T-cell (primary cell): ENCODE data around the gene RIT1. TPM values are rescaled to one million over a fixed set of nuclear protein-coding genes. Genes with fewer than 3 reads are reported as not detected.
"Not testable (repeated sequence)": the region's sequence is repeated elsewhere in the genome, so short reads cannot be mapped to it uniquely, and the experiment has no call there.

Source experiments
- ATAC-seq, 4 experiments: fragments of 200-7000 bp in 3 of 4; fragments of 150-1000 bp in 1 of 4; cut with Tn5 transposase; replicated peaks in 1 of 4; 1 replicate in 3 of 4; 2 replicates in 1 of 4; pipeline ENCODE4 v1.10.0; 2021; ENCODE audit warnings: moderate library complexity in 3 of 4, mild to moderate bottlenecking in 2 of 4, moderate number of reproducible peaks in 1 of 4
- CTCF ChIA-PET, 2 donors: fragments of 300-600 bp; sonication (Branson Sonifier 250); formaldehyde crosslinking; loops; one replicate each; lab custom pipeline; 2022; ENCODE audit warnings: antibody characterized with exemption in 2 of 2; lab: Charles Lee
- POLR2A ChIA-PET, 2 donors: fragments of 300-600 bp; sonication (Branson Sonifier 250); formaldehyde crosslinking; loops; one replicate each; lab custom pipeline; 2022; ENCODE audit warnings: antibody characterized with exemption in 2 of 2; lab: Charles Lee
- DNase-seq, 35 experiments: peaks; one replicate each; pipeline versions ENCODE4 v3.0.0 to v3.0.0-alpha.2; 2013 to 2023
- H3K27ac ChIP-seq: one replicate; pipeline ENCODE4 v1.5.1; 2013; ENCODE audit warnings: low read length
- H3K27me3 ChIP-seq, 2 experiments: replicated peaks in 1 of 2; 1 replicate in 1 of 2; 2 replicates in 1 of 2; pipeline versions ENCODE4 v1.6.1 to v1.7.0; 2013; ENCODE audit warnings: low read length in 1 of 2, mixed read lengths in 1 of 2; ENCODE audit not compliant: control insufficient read depth in 2 of 2, insufficient read depth in 2 of 2; ENCODE audit errors: extremely low read depth in 1 of 2
- H3K36me3 ChIP-seq, 2 donors: 1 replicate in 1 of 2; 2 replicates in 1 of 2; pipeline versions ENCODE4 v1.6.1 to v1.7.0; 2013; ENCODE audit warnings: low read length in 1 of 2; ENCODE audit not compliant: control insufficient read depth in 2 of 2, insufficient read depth in 1 of 2; ENCODE audit errors: extremely low read depth in 1 of 2
- H3K4me1 ChIP-seq, 2 experiments: 1 replicate in 1 of 2; 2 replicates in 1 of 2; pipeline versions ENCODE4 v1.6.1 to v1.7.0; 2013; ENCODE audit warnings: low read length in 2 of 2, mixed read lengths in 1 of 2; ENCODE audit not compliant: insufficient read depth in 2 of 2, control insufficient read depth in 1 of 2; ENCODE audit errors: extremely low read depth in 1 of 2
- H3K4me3 ChIP-seq, 2 donors: 1 replicate in 1 of 2; 2 replicates in 1 of 2; pipeline versions ENCODE4 v1.5.1 to v1.7.0; 2013; ENCODE audit warnings: mild to moderate bottlenecking in 2 of 2, low read length in 1 of 2, moderate library complexity in 1 of 2; ENCODE audit not compliant: control insufficient read depth in 1 of 2; ENCODE audit errors: extremely low read depth in 1 of 2
- H3K9me3 ChIP-seq: 2 replicates; pipeline ENCODE4 v1.7.0; 2013
- H3K27ac Mint-ChIP-seq, 2 donors: one replicate each; pipeline ENCODE4 v1.8.0; 2020 to 2021; ENCODE audit warnings: mild to moderate bottlenecking in 2 of 2, mixed read lengths in 2 of 2
- H3K27me3 Mint-ChIP-seq, 2 donors: one replicate each; pipeline ENCODE4 v1.8.0; 2021 to 2022; ENCODE audit warnings: mixed read lengths in 2 of 2
- H3K36me3 Mint-ChIP-seq: one replicate; pipeline ENCODE4 v1.8.0; 2021; ENCODE audit warnings: mixed read lengths
- H3K4me1 Mint-ChIP-seq, 3 donors: one replicate each; pipeline ENCODE4 v1.8.0; 2020 to 2022; ENCODE audit warnings: mixed read lengths in 3 of 3, mild to moderate bottlenecking in 1 of 3
- H3K4me3 Mint-ChIP-seq, 3 donors: one replicate each; pipeline ENCODE4 v1.8.0; 2020 to 2022; ENCODE audit warnings: mild to moderate bottlenecking in 3 of 3, mixed read lengths in 3 of 3, moderate library complexity in 3 of 3
- H3K9me3 Mint-ChIP-seq, 3 donors: one replicate each; pipeline ENCODE4 v1.8.0; 2020 to 2022; ENCODE audit warnings: mixed read lengths in 3 of 3
- WGBS: methylation state at CpG from one replicate; pipeline ENCODE4 v1.1.5; 2013; ENCODE audit warnings: missing lambda C conversion rate; ENCODE audit not compliant: insufficient coverage; 5-methylcytosine and 5-hydroxymethylcytosine counted together
- total RNA-seq, 35 experiments: library from RNA in 6 of 35; stranded (reverse) in 6 of 35; fragments of 120-200 nt in 1 of 35; gene quantifications; one replicate each; pipeline versions ENCODE4 v1.2.1 to v1.2.4 and lab custom pipeline; 2013 to 2026

The RIT1 gene
- total RNA-seq, 5 donors from 2014 or later (not counting 1 experiment from before 2014, with no cell fraction given) = 35.3 to 56.4 (median 39.2) TPM

- peaks cover 21 to 41% of the 10 kb centered on the region in 2 experiments for H3K4me1 ChIP-seq
- CTCF ChIA-PET = interaction anchor here in 1 of 2 donors (0.5 kb wide), 1 partner anchor 946 kb away, joined by 3 read pairs; no protein-coding TSS in a partner anchor
- no peaks in the 10 kb centered on the region for H3K9me3 Mint-ChIP-seq
- peaks cover 34% of the 10 kb centered on the region for H3K36me3 Mint-ChIP-seq
- H3K9me3 ChIP-seq = no peaks in the 10 kb centered on the region
- no peaks in the 10 kb centered on the region for H3K27me3 Mint-ChIP-seq
- POLR2A ChIA-PET = interaction anchor here (0.5 to 0.7 kb wide), 3 partner anchors 125 to 430 kb away, joined by 3 to 8 read pairs (median 3); no protein-coding TSS in a partner anchor
- H3K27me3 ChIP-seq = no peaks in the 10 kb centered on the region
- ATAC-seq = no peak
- H3K4me3 Mint-ChIP-seq = peak overlapping the region in 2 of 3 donors; percentile 34 to 39
- no peak for DNase-seq
- no peak overlapping the region for H3K27ac ChIP-seq
- 100% methylated on average over 1 of the region's 7 CpGs for WGBS
- peak overlapping the region; percentile 15 to 68 for H3K27ac Mint-ChIP-seq
- H3K36me3 ChIP-seq = peaks cover 9 to 63% of the 10 kb centered on the region in 2 donors
- H3K4me1 Mint-ChIP-seq = peaks cover 29 to 43% (median 36%) of the 10 kb centered on the region in 3 donors
- no peak overlapping the region for H3K4me3 ChIP-seq
These were observed 20.3 kb upstream of the RIT1 start for GRCh38 chr1:155931332-155932038.

DNA sequence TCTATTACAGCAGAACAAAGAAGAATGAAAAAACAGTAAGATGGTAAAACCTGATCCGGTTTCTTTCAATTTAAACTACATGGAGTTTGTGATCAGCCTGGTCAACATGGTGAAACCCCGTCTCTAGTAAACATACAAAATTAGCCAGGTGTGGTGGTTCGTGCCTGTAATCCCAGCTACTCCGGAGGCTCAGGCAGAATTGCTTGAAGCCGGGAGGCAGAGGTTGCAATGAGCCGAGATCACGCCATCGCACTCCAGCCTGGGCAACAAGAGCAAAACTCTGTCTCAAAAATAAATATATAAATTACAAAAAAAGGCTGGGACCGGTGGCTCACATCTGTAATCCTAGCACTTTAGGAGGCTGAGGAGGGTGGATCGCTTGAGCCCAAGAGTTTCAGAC, 19.6 kb upstream of the RIT1 start:
- H3K4me1 ChIP-seq = peaks cover 21 to 41% of the 10 kb centered on the region in 2 experiments
- H3K36me3 ChIP-seq = peaks cover 15 to 70% of the 10 kb centered on the region in 2 donors
- H3K9me3 ChIP-seq, DNase-seq, H3K4me3 ChIP-seq, H3K9me3 Mint-ChIP-seq, H3K27me3 Mint-ChIP-seq, POLR2A ChIA-PET, ATAC-seq, H3K27me3 ChIP-seq, H3K27ac ChIP-seq: not testable (repeated sequence)
- Mint-ChIP-seq H3K36me3 (peaks cover 41% of the 10 kb centered on the region), H3K4me1 (peaks cover 29 to 43% (median 34%) of the 10 kb centered on the region in 3 donors), H3K27ac (peak overlapping the region; percentile 46 to 68), H3K4me3 (peak overlapping the region in 2 of 3 donors; percentile 43 to 57)
- WGBS = 60% methylated on average over 1 of the region's 10 CpGs
- CTCF ChIA-PET = interaction anchor here in 1 of 2 donors (0.6 kb wide), 1 partner anchor 78 kb away, joined by 6 read pairs; no protein-coding TSS in a partner anchor

DNA sequence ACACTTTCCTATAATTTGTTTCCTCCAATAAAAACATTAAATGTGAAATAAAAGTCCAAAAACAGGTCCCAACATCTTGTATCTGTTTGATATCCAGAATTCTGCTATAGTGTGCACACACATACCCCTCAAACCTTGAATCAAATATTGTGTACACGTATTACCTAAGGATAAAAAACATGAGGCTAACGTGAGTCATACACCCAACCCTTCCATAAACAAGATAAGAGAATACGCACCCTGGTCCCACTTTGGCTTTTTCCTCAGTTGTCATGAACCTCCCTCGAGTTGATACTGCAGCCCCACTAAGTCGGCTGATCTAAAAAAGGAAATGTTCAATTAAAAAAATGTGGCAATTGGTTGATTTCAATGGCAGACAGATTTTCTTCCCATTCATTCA, 17.9 kb upstream of the RIT1 start:
- H3K27me3 Mint-ChIP-seq = no peaks in the 10 kb centered on the region
- ATAC-seq (no peak), DNase-seq (no peak)
- CTCF ChIA-PET = interaction anchor here in 1 of 2 donors (0.7 kb wide), 1 partner anchor 47 kb away, joined by 5 read pairs; no protein-coding TSS in a partner anchor
- peaks cover 46% of the 10 kb centered on the region for H3K36me3 Mint-ChIP-seq
- H3K4me1 Mint-ChIP-seq = peaks cover 29 to 43% (median 34%) of the 10 kb centered on the region in 3 donors
- no peak overlapping the region for H3K27ac ChIP-seq
- H3K4me1 ChIP-seq = peaks cover 19 to 31% of the 10 kb centered on the region in 2 experiments
- no peaks in the 10 kb centered on the region for H3K9me3 Mint-ChIP-seq
- H3K27ac Mint-ChIP-seq = no peak overlapping the region
- no peak overlapping the region for H3K4me3 Mint-ChIP-seq
- POLR2A ChIA-PET = no interaction called here
- 67% methylated on average over 1 of the region's 5 CpGs for WGBS
- H3K27me3 ChIP-seq = no peaks in the 10 kb centered on the region
- H3K36me3 ChIP-seq = peaks cover 23 to 86% of the 10 kb centered on the region in 2 donors
- H3K9me3 ChIP-seq = no peaks in the 10 kb centered on the region
- H3K4me3 ChIP-seq = no peak overlapping the region

DNA sequence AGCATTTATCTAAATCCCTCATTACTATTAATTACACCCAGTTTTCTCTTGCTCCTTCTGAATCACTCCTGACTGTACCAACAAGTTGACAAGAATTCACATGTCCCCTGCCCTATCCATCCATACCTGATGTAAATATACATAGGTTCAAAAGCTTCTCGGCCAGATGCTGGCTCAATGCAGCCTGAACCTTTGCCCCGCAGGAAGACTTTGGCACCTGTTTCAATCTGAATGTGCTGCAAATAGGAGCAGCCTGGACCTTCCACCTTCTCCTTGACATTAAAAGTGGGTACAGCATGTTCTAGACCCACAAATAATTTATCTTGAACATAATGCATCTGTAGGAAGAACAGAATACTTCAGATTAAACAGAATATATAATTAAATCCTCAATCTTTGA, 14.4 kb upstream of the RIT1 start:
- no CpG with 5 or more reads among the region's 2 CpGs for WGBS
- Histone ChIP-seq H3K4me1 (peaks cover 0 to 2% of the 10 kb centered on the region in 2 experiments), H3K4me3 (no peak overlapping the region), H3K27ac (no peak overlapping the region), H3K27me3 (no peaks in the 10 kb centered on the region), H3K36me3 (peaks cover 33 to 93% of the 10 kb centered on the region in 2 donors), H3K9me3 (no peaks in the 10 kb centered on the region)
- CTCF ChIA-PET = interaction anchor here in 1 of 2 donors (0.7 kb wide), 1 partner anchor 33 kb away, joined by 3 read pairs; no protein-coding TSS in a partner anchor
- DNase-seq = no peak
- ATAC-seq = no peak
- peaks cover 60% of the 10 kb centered on the region for H3K36me3 Mint-ChIP-seq
- H3K4me3 Mint-ChIP-seq = no peak overlapping the region
- no peak overlapping the region for H3K27ac Mint-ChIP-seq
- peaks cover 3 to 20% (median 14%) of the 10 kb centered on the region in 3 donors for H3K4me1 Mint-ChIP-seq
- H3K27me3 Mint-ChIP-seq = no peaks in the 10 kb centered on the region
- no peaks in the 10 kb centered on the region for H3K9me3 Mint-ChIP-seq
- POLR2A ChIA-PET = interaction anchor here in 1 of 2 donors (0.6 kb wide), 1 partner anchor 800 kb away, joined by 3 read pairs; no protein-coding TSS in a partner anchor

- ChIA-PET CTCF (interaction anchor here in 1 of 2 donors (0.6 kb wide), 1 partner anchor 48 kb away, joined by 4 read pairs; no protein-coding TSS in a partner anchor), POLR2A (no interaction called here)
- Histone ChIP-seq H3K4me1 (no peaks in the 10 kb centered on the region), H3K36me3 (peaks cover 35 to 91% of the 10 kb centered on the region in 2 donors), H3K27ac (no peak overlapping the region), H3K4me3 (no peak overlapping the region), H3K27me3 (no peaks in the 10 kb centered on the region), H3K9me3 (no peaks in the 10 kb centered on the region)
- peaks cover 59% of the 10 kb centered on the region for H3K36me3 Mint-ChIP-seq
- no peaks in the 10 kb centered on the region for H3K27me3 Mint-ChIP-seq
- no peaks in the 10 kb centered on the region for H3K9me3 Mint-ChIP-seq
- ATAC-seq (no peak), DNase-seq (no peak)
- H3K27ac Mint-ChIP-seq = no peak overlapping the region
- WGBS = 100% methylated on average over 1 of the region's 3 CpGs
- H3K4me1 Mint-ChIP-seq = peaks cover 0 to 4% (median 0%) of the 10 kb centered on the region in 3 donors
- H3K4me3 Mint-ChIP-seq = no peak overlapping the region
These were observed 9.6 kb upstream of the RIT1 start for GRCh38 chr1:155920717-155921116.

DNA sequence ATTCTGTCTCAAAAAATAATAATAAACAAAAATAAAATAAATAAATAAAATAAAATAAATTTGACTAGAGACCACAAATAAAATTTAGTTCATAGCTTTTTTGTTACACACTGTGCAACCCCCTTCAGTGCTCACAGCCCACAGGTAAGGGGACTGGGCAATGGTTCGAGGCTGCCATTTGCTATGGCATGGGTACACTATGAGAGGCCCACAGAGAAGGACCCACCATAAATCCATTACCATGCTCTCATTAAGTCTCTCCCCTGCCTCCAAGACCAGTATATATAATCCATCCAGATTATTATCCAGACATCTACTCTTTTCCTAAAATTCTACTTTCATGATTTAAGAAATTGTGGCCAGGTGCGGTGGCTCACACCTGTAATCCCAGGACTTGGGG, 8.7 kb upstream of the RIT1 start:
- ChIA-PET POLR2A (no interaction called here), CTCF (no interaction called here)
- Mint-ChIP-seq H3K27me3 (no peaks in the 10 kb centered on the region), H3K27ac (no peak overlapping the region), H3K4me1 (peaks cover 0 to 4% (median 0%) of the 10 kb centered on the region in 3 donors), H3K9me3 (no peaks in the 10 kb centered on the region), H3K4me3 (no peak overlapping the region), H3K36me3 (peaks cover 54% of the 10 kb centered on the region)
- ATAC-seq (no peak), DNase-seq (no peak)
- Histone ChIP-seq H3K4me3 (no peak overlapping the region), H3K36me3 (peaks cover 32 to 88% of the 10 kb centered on the region in 2 donors), H3K27me3 (no peaks in the 10 kb centered on the region), H3K9me3 (no peaks in the 10 kb centered on the region), H3K4me1 (no peaks in the 10 kb centered on the region), H3K27ac (no peak overlapping the region)
- 100% methylated on average over 1 of the region's 2 CpGs for WGBS
